Central memory CD8-positive, alpha-beta T cell (primary cell): ENCODE results near the gene MGAT5B.

Source experiments
- ATAC-seq: fragments of 150-1000 bp; cut with Tn5 transposase; replicated peaks from 2 replicates; pipeline ENCODE4 v1.10.0; 2022; ENCODE audit warnings: mild to moderate bottlenecking, moderate FRiP score, moderate number of reproducible peaks; ENCODE audit not compliant: poor library complexity, severe bottlenecking; ENCODE audit errors: extremely low read depth
- DNase-seq, 2 donors: peaks; one replicate each; pipeline ENCODE4 v3.0.0; 2021; ENCODE audit warnings: low spot score in 2 of 2
- H3K27ac Mint-ChIP-seq: one replicate; pipeline ENCODE4 v1.8.0; 2022; ENCODE audit warnings: low read depth, mild to moderate bottlenecking, moderate library complexity, mixed read lengths
- H3K27me3 Mint-ChIP-seq: one replicate; pipeline ENCODE4 v1.8.0; 2022; ENCODE audit warnings: mixed read lengths
- H3K36me3 Mint-ChIP-seq: one replicate; pipeline ENCODE4 v1.8.0; 2022; ENCODE audit warnings: mild to moderate bottlenecking, moderate library complexity, mixed read lengths; ENCODE audit not compliant: insufficient read depth
- H3K4me1 Mint-ChIP-seq: one replicate; pipeline ENCODE4 v1.8.0; 2022; ENCODE audit warnings: mixed read lengths
- H3K4me3 Mint-ChIP-seq: one replicate; pipeline ENCODE4 v1.8.0; 2022; ENCODE audit warnings: mild to moderate bottlenecking, moderate library complexity, mixed read lengths
- H3K9me3 Mint-ChIP-seq: one replicate; pipeline ENCODE4 v1.8.0; 2022; ENCODE audit warnings: mixed read lengths

MGAT5B gene

GRCh38 chr17:76944477-76944876, 76.3 kb downstream of the MGAT5B start:
- Mint-ChIP-seq H3K36me3 (no peaks in the 10 kb centered on the region), H3K4me3 (no peak overlapping the region), H3K4me1 (no peaks in the 10 kb centered on the region), H3K27ac (no peak overlapping the region), H3K27me3 (no peaks in the 10 kb centered on the region), H3K9me3 (no peaks in the 10 kb centered on the region)
- ATAC-seq (no peak), DNase-seq (no peak)

GRCh38 chr17:76946111-76946771, 78.0 kb downstream of the MGAT5B start:
- H3K36me3 Mint-ChIP-seq, result no peaks in the 10 kb centered on the region
- no peak overlapping the region for H3K4me3 Mint-ChIP-seq
- ATAC-seq (no peak), DNase-seq (no peak)
- no peaks in the 10 kb centered on the region for H3K27me3 Mint-ChIP-seq
- no peak overlapping the region for H3K27ac Mint-ChIP-seq
- no peaks in the 10 kb centered on the region for H3K9me3 Mint-ChIP-seq
- H3K4me1 Mint-ChIP-seq, result no peaks in the 10 kb centered on the region

GRCh38 chr17:76946772-76947135, 78.5 kb downstream of the MGAT5B start:
- H3K36me3 Mint-ChIP-seq, result no peaks in the 10 kb centered on the region
- no peak overlapping the region for H3K4me3 Mint-ChIP-seq
- DNase-seq (no peak), ATAC-seq (no peak)
- H3K9me3 Mint-ChIP-seq, result no peaks in the 10 kb centered on the region
- H3K27me3 Mint-ChIP-seq, result no peaks in the 10 kb centered on the region
- no peak overlapping the region for H3K27ac Mint-ChIP-seq
- no peaks in the 10 kb centered on the region for H3K4me1 Mint-ChIP-seq

DNA sequence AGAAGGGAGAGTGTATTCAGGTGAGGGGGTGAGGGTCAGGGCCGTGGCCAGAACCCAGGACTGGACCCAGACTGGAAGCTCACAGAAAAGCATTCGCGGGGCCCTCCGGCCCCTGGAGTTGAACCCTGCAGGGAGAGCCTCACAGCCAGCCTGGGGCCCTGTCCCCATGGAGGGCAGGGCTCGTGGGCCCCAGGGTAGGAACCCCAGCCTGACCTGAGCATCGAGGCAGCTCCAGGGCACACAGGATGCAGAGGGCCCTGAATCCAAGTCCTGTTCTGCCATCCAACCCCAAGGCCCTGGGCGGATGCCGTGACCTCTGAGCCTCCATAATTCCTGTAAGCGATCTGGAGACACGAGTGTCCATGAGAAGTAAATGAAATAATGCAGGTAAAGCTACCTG, 79.1 kb downstream of the MGAT5B start:
- DNase-seq (no peak), ATAC-seq (no peak)
- no peaks in the 10 kb centered on the region for H3K27me3 Mint-ChIP-seq
- no peaks in the 10 kb centered on the region for H3K4me1 Mint-ChIP-seq
- no peak overlapping the region for H3K4me3 Mint-ChIP-seq
- H3K27ac Mint-ChIP-seq, result no peak overlapping the region
- H3K36me3 Mint-ChIP-seq, result no peaks in the 10 kb centered on the region
- no peaks in the 10 kb centered on the region for H3K9me3 Mint-ChIP-seq

- H3K27me3 Mint-ChIP-seq, result no peaks in the 10 kb centered on the region
- ATAC-seq (no peak), DNase-seq (no peak)
- H3K4me3 Mint-ChIP-seq, result no peak overlapping the region
- H3K4me1 Mint-ChIP-seq, result no peaks in the 10 kb centered on the region
- H3K36me3 Mint-ChIP-seq, result no peaks in the 10 kb centered on the region
- no peak overlapping the region for H3K27ac Mint-ChIP-seq
- no peaks in the 10 kb centered on the region for H3K9me3 Mint-ChIP-seq
Measured at GRCh38 chr17:76947771-76948170, 79.6 kb downstream of the MGAT5B start.

- H3K9me3 Mint-ChIP-seq, result no peaks in the 10 kb centered on the region
- no peaks in the 10 kb centered on the region for H3K27me3 Mint-ChIP-seq
- no peaks in the 10 kb centered on the region for H3K36me3 Mint-ChIP-seq
- H3K4me3 Mint-ChIP-seq, result no peak overlapping the region
- no peaks in the 10 kb centered on the region for H3K4me1 Mint-ChIP-seq
- DNase-seq (no peak), ATAC-seq (no peak)
- H3K27ac Mint-ChIP-seq, result no peak overlapping the region
Measured at GRCh38 chr17:76948301-76948700, 80.1 kb downstream of the MGAT5B start.

GRCh38 chr17:76948726-76949342, 80.6 kb downstream of the MGAT5B start:
- no peaks in the 10 kb centered on the region for H3K4me1 Mint-ChIP-seq
- no peak for DNase-seq
- no peaks in the 10 kb centered on the region for H3K36me3 Mint-ChIP-seq
- H3K4me3 Mint-ChIP-seq, result no peak overlapping the region
- H3K27me3 Mint-ChIP-seq, result no peaks in the 10 kb centered on the region
- H3K27ac Mint-ChIP-seq, result no peak overlapping the region
- no peak for ATAC-seq
- no peaks in the 10 kb centered on the region for H3K9me3 Mint-ChIP-seq

GRCh38 chr17:76949913-76950695, 81.9 kb downstream of the MGAT5B start:
- no peak overlapping the region for H3K4me3 Mint-ChIP-seq
- no peak for DNase-seq

GRCh38 chr17:76951375-76951905, 83.2 kb downstream of the MGAT5B start:
- no peaks in the 10 kb centered on the region for H3K27me3 Mint-ChIP-seq
- no peaks in the 10 kb centered on the region for H3K9me3 Mint-ChIP-seq
- DNase-seq, result no peak
- no peak for ATAC-seq
- no peaks in the 10 kb centered on the region for H3K4me1 Mint-ChIP-seq
- H3K27ac Mint-ChIP-seq, result no peak overlapping the region
- H3K36me3 Mint-ChIP-seq, result no peaks in the 10 kb centered on the region
- H3K4me3 Mint-ChIP-seq, result no peak overlapping the region

More at GRCh38 chr17:76949913-76950695, 81.9 kb downstream of the MGAT5B start:
- no peaks in the 10 kb centered on the region for H3K27me3 Mint-ChIP-seq
- ATAC-seq, result no peak
- H3K27ac Mint-ChIP-seq, result no peak overlapping the region
- H3K36me3 Mint-ChIP-seq, result no peaks in the 10 kb centered on the region
- no peaks in the 10 kb centered on the region for H3K9me3 Mint-ChIP-seq
- no peaks in the 10 kb centered on the region for H3K4me1 Mint-ChIP-seq

- no peak overlapping the region for H3K27ac Mint-ChIP-seq
Measured at GRCh38 chr17:76952402-76952801, 84.2 kb downstream of the MGAT5B start.

DNA sequence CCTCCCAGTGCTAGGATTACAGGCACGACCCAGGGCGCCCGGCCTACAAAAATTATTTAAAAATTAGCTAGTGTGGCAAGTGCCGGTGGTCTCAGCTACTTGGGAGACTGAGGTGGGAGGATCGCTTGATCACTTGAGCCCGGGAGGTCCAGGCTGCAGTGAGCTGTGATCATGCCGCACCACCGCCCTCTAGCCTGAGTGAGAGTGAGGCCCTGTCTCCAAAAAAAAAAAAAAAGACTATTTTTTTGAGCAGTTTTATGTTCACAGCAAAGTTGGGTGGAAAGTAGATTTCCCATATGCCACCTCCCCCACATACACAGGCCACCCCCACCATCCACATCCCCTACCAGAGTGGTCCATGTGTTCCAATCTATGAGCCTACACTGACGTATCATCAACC, 84.9 kb downstream of the MGAT5B start:
- Mint-ChIP-seq H3K9me3 (no peaks in the 10 kb centered on the region), H3K4me3 (no peak overlapping the region), H3K27me3 (no peaks in the 10 kb centered on the region), H3K4me1 (no peaks in the 10 kb centered on the region), H3K27ac (no peak overlapping the region), H3K36me3 (no peaks in the 10 kb centered on the region)
- DNase-seq, result no peak
- ATAC-seq, result no peak

More at GRCh38 chr17:76952402-76952801, 84.2 kb downstream of the MGAT5B start:
- DNase-seq, result no peak
- Mint-ChIP-seq H3K36me3 (no peaks in the 10 kb centered on the region), H3K9me3 (no peaks in the 10 kb centered on the region), H3K27me3 (no peaks in the 10 kb centered on the region), H3K4me1 (no peaks in the 10 kb centered on the region), H3K4me3 (no peak overlapping the region)
- no peak for ATAC-seq

- Mint-ChIP-seq H3K4me3 (no peak overlapping the region), H3K4me1 (no peaks in the 10 kb centered on the region), H3K27me3 (peaks cover 9% of the 10 kb centered on the region), H3K27ac (no peak overlapping the region), H3K36me3 (no peaks in the 10 kb centered on the region), H3K9me3 (no peaks in the 10 kb centered on the region)
- DNase-seq (no peak), ATAC-seq (no peak)
Measured at GRCh38 chr17:76953946-76954345, 85.7 kb downstream of the MGAT5B start.

- H3K27me3 Mint-ChIP-seq, result peaks cover 21% of the 10 kb centered on the region
- no peak overlapping the region for H3K4me3 Mint-ChIP-seq
- H3K27ac Mint-ChIP-seq, result no peak overlapping the region
- no peaks in the 10 kb centered on the region for H3K9me3 Mint-ChIP-seq
- ATAC-seq (no peak), DNase-seq (no peak)
- H3K36me3 Mint-ChIP-seq, result no peaks in the 10 kb centered on the region
- no peaks in the 10 kb centered on the region for H3K4me1 Mint-ChIP-seq
Measured at GRCh38 chr17:76955191-76955590, 87.0 kb downstream of the MGAT5B start.
